WTC11 (cell line): ENCODE results near the gene PLPPR5. TPM values are rescaled to one million over a fixed set of nuclear protein-coding genes. Genes with fewer than 3 reads are reported as not detected.

Experiments
- ATAC-seq: fragments of 200-7000 bp; cut with Tn5 transposase; 2 replicates; pipeline ENCODE4 v1.10.0; 2021; ENCODE audit warnings: mild to moderate bottlenecking, moderate library complexity
- CTCF ChIA-PET: fragments of 300-600 bp; sonication (Branson Sonifier 250); formaldehyde crosslinking; loops from one replicate; lab custom pipeline; 2021; ENCODE audit warnings: antibody characterized with exemption; lab: Charles Lee
- POLR2A ChIA-PET: fragments of 350-600 bp; sonication (Branson Sonifier 250); formaldehyde crosslinking; loops from one replicate; lab custom pipeline; 2021; ENCODE audit warnings: antibody characterized with exemption; lab: Charles Lee
- DNase-seq: peaks from one replicate; pipeline ENCODE4 v3.0.0; 2021; ENCODE audit warnings: low spot score
- H3K27ac Mint-ChIP-seq: 2 replicates; pipeline ENCODE4 v1.8.0; 2021; ENCODE audit warnings: mixed read lengths
- H3K27me3 Mint-ChIP-seq: 2 replicates; pipeline ENCODE4 v1.8.0; 2021; ENCODE audit warnings: low read depth, mild to moderate bottlenecking, moderate library complexity, mixed read lengths
- H3K36me3 Mint-ChIP-seq: 2 replicates; pipeline ENCODE4 v1.8.0; 2021; ENCODE audit warnings: mixed read lengths
- H3K4me1 Mint-ChIP-seq: 2 replicates; pipeline ENCODE4 v1.8.0; 2022; ENCODE audit warnings: mixed read lengths
- H3K4me3 Mint-ChIP-seq: 2 replicates; pipeline ENCODE4 v1.8.0; 2021; ENCODE audit warnings: mild to moderate bottlenecking, moderate library complexity, mixed read lengths
- H3K9me3 Mint-ChIP-seq: 2 replicates; pipeline ENCODE4 v1.8.0; 2021; ENCODE audit warnings: mixed read lengths
- ATF1 ChIP-seq: sonication (generic); formaldehyde crosslinking; IDR thresholded peaks from 2 replicates; pipeline ENCODE4 v1.8.1; 2023; ENCODE audit warnings: mild to moderate bottlenecking, moderate library complexity, missing genetic modification reagents
- CREB1 ChIP-seq: sonication (generic); formaldehyde crosslinking; IDR thresholded peaks from 2 replicates; pipeline ENCODE4 v1.8.0; 2023; ENCODE audit warnings: mild to moderate bottlenecking, missing genetic modification reagents
- CREM ChIP-seq: sonication (generic); formaldehyde crosslinking; IDR thresholded peaks from 2 replicates; pipeline ENCODE4 v1.8.1; 2022; ENCODE audit warnings: mild to moderate bottlenecking, missing genetic modification reagents, moderate library complexity
- EMX1 ChIP-seq: fragments of 250-450 bp; sonication (Bioruptor Pico); IDR thresholded peaks from 2 replicates; pipeline ENCODE4 v1.8.0; 2021; ENCODE audit warnings: mild to moderate bottlenecking
- FOXP1 ChIP-seq: sonication (generic); formaldehyde crosslinking; IDR thresholded peaks from 2 replicates; pipeline ENCODE4 v1.8.0; 2022; ENCODE audit warnings: missing genetic modification reagents, mild to moderate bottlenecking, moderate library complexity, borderline replicate concordance
- GABPB1 ChIP-seq: sonication (generic); formaldehyde crosslinking; IDR thresholded peaks from 2 replicates; pipeline ENCODE4 v1.8.1; 2023; ENCODE audit warnings: mild to moderate bottlenecking, missing genetic modification reagents
- IRF2 ChIP-seq: sonication (generic); formaldehyde crosslinking; IDR thresholded peaks from 2 replicates; pipeline ENCODE4 v1.8.0; 2022; ENCODE audit warnings: low read depth, missing genetic modification reagents, borderline replicate concordance
- MAX ChIP-seq: sonication (generic); formaldehyde crosslinking; IDR thresholded peaks from 2 replicates; pipeline ENCODE4 v1.8.0; 2022; ENCODE audit warnings: mild to moderate bottlenecking, missing genetic modification reagents
- MLX ChIP-seq: sonication (generic); formaldehyde crosslinking; IDR thresholded peaks from 2 replicates; pipeline ENCODE4 v1.8.1; 2023; ENCODE audit warnings: mild to moderate bottlenecking, missing genetic modification reagents, moderate library complexity
- MXD4 ChIP-seq: fragments of 250-450 bp; sonication (Bioruptor Pico); IDR thresholded peaks from 2 replicates; pipeline ENCODE4 v1.8.0; 2021; ENCODE audit warnings: mild to moderate bottlenecking, moderate library complexity, borderline replicate concordance
- NFE2L1 ChIP-seq: sonication (generic); formaldehyde crosslinking; IDR thresholded peaks from 2 replicates; pipeline ENCODE4 v1.8.1; 2023; ENCODE audit warnings: missing genetic modification reagents
- NR1H2 ChIP-seq: sonication (generic); formaldehyde crosslinking; IDR thresholded peaks from 2 replicates; pipeline ENCODE4 v1.9.0; 2021; ENCODE audit warnings: mild to moderate bottlenecking, moderate library complexity, missing genetic modification reagents
- PREB ChIP-seq: sonication (generic); formaldehyde crosslinking; IDR thresholded peaks from 2 replicates; pipeline ENCODE4 v1.8.1; 2022; ENCODE audit warnings: mild to moderate bottlenecking, missing genetic modification reagents, moderate library complexity, borderline replicate concordance
- SOX15 ChIP-seq: fragments of 250-450 bp; sonication (Bioruptor Pico); IDR thresholded peaks from 2 replicates; pipeline ENCODE4 v1.9.0; 2021; ENCODE audit warnings: mild to moderate bottlenecking
- SP1 ChIP-seq: sonication (generic); formaldehyde crosslinking; conservative IDR thresholded peaks from 2 replicates; pipeline ENCODE4 v1.8.1; 2022; ENCODE audit warnings: missing genetic modification reagents
- USF2 ChIP-seq: sonication (generic); formaldehyde crosslinking; IDR thresholded peaks from 2 replicates; pipeline ENCODE4 v1.8.1; 2023; ENCODE audit warnings: mild to moderate bottlenecking, missing genetic modification reagents, moderate library complexity
- ZNF138 ChIP-seq: sonication (generic); formaldehyde crosslinking; conservative IDR thresholded peaks from 2 replicates; pipeline ENCODE4 v1.8.1; 2022; ENCODE audit warnings: mild to moderate bottlenecking, moderate library complexity, missing genetic modification reagents
- ZNF219 ChIP-seq: sonication (generic); formaldehyde crosslinking; IDR thresholded peaks from 2 replicates; pipeline ENCODE4 v1.8.0; 2023; ENCODE audit warnings: missing genetic modification reagents, mild to moderate bottlenecking, borderline replicate concordance
- total RNA-seq: library from RNA; stranded (reverse); gene quantifications from 3 replicates; pipeline ENCODE4 v1.2.3, GENCODE V29; 2021
- TF ChIP-seq, protein P1 (sequence below): sonication (generic); formaldehyde crosslinking; IDR thresholded peaks from 2 replicates; pipeline ENCODE4 v1.8.1; 2023; ENCODE audit warnings: mild to moderate bottlenecking, missing genetic modification reagents, borderline replicate concordance
- TF ChIP-seq, protein P2 (sequence below): sonication (generic); formaldehyde crosslinking; IDR thresholded peaks from 2 replicates; pipeline ENCODE4 v1.8.0; 2023; ENCODE audit warnings: missing genetic modification reagents
- TF ChIP-seq, protein P3 (sequence below): sonication (generic); formaldehyde crosslinking; conservative IDR thresholded peaks from 2 replicates; pipeline ENCODE4 v1.8.1; 2023; ENCODE audit warnings: mild to moderate bottlenecking, low read depth, missing genetic modification reagents, moderate library complexity
- TF ChIP-seq, protein P4 (sequence below): fragments of 250-450 bp; sonication (Bioruptor Pico); conservative IDR thresholded peaks from 2 replicates; pipeline ENCODE4 v1.9.0; 2021; ENCODE audit warnings: mild to moderate bottlenecking
- TF ChIP-seq, protein P5 (sequence below): sonication (generic); formaldehyde crosslinking; IDR thresholded peaks from 2 replicates; pipeline ENCODE4 v1.8.1; 2022; ENCODE audit warnings: mild to moderate bottlenecking, moderate library complexity, missing genetic modification reagents

The PLPPR5 gene
- total RNA-seq, 1 experiment from 2014 or later = 1.6 TPM

DNA sequence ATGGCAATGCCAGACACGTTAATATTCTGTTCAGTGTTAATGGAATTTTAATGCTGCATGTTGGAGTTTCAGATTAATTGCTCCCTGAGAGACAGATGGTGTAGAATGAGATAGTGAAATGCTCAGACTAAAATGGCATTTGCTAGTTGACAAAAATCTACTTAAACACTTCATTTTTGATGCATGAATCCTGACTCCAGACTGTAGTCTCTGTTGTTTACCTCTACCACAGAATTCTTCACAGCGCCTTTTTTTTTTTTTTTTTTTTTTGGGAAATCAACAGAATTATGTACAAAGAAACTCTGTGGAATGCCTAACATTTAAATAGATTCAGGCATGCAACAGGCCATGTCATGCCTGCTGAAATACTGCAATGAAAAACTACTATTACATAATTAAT is 111.3 kb downstream of the PLPPR5 start:
- no peak for TF ChIP-seq MLX
- TF ChIP-seq, protein P1, sequence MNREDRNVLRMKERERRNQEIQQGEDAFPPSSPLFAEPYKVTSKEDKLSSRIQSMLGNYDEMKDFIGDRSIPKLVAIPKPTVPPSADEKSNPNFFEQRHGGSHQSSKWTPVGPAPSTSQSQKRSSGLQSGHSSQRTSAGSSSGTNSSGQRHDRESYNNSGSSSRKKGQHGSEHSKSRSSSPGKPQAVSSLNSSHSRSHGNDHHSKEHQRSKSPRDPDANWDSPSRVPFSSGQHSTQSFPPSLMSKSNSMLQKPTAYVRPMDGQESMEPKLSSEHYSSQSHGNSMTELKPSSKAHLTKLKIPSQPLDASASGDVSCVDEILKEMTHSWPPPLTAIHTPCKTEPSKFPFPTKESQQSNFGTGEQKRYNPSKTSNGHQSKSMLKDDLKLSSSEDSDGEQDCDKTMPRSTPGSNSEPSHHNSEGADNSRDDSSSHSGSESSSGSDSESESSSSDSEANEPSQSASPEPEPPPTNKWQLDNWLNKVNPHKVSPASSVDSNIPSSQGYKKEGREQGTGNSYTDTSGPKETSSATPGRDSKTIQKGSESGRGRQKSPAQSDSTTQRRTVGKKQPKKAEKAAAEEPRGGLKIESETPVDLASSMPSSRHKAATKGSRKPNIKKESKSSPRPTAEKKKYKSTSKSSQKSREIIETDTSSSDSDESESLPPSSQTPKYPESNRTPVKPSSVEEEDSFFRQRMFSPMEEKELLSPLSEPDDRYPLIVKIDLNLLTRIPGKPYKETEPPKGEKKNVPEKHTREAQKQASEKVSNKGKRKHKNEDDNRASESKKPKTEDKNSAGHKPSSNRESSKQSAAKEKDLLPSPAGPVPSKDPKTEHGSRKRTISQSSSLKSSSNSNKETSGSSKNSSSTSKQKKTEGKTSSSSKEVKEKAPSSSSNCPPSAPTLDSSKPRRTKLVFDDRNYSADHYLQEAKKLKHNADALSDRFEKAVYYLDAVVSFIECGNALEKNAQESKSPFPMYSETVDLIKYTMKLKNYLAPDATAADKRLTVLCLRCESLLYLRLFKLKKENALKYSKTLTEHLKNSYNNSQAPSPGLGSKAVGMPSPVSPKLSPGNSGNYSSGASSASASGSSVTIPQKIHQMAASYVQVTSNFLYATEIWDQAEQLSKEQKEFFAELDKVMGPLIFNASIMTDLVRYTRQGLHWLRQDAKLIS (CRISPR knock-in tag) = no peak
- no peak for TF ChIP-seq IRF2
- TF ChIP-seq MXD4 = no peak
- no peak for TF ChIP-seq CREM (CRISPR knock-in tag)
- no peak for TF ChIP-seq EMX1 (CRISPR knock-in tag)
- TF ChIP-seq USF2 (CRISPR knock-in tag) = no peak
- no peak for TF ChIP-seq FOXP1
- TF ChIP-seq SOX15 (CRISPR knock-in tag) = no peak
- TF ChIP-seq, protein P2, sequence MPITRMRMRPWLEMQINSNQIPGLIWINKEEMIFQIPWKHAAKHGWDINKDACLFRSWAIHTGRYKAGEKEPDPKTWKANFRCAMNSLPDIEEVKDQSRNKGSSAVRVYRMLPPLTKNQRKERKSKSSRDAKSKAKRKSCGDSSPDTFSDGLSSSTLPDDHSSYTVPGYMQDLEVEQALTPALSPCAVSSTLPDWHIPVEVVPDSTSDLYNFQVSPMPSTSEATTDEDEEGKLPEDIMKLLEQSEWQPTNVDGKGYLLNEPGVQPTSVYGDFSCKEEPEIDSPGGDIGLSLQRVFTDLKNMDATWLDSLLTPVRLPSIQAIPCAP (CRISPR knock-in tag) = no peak
- TF ChIP-seq, protein P3, sequence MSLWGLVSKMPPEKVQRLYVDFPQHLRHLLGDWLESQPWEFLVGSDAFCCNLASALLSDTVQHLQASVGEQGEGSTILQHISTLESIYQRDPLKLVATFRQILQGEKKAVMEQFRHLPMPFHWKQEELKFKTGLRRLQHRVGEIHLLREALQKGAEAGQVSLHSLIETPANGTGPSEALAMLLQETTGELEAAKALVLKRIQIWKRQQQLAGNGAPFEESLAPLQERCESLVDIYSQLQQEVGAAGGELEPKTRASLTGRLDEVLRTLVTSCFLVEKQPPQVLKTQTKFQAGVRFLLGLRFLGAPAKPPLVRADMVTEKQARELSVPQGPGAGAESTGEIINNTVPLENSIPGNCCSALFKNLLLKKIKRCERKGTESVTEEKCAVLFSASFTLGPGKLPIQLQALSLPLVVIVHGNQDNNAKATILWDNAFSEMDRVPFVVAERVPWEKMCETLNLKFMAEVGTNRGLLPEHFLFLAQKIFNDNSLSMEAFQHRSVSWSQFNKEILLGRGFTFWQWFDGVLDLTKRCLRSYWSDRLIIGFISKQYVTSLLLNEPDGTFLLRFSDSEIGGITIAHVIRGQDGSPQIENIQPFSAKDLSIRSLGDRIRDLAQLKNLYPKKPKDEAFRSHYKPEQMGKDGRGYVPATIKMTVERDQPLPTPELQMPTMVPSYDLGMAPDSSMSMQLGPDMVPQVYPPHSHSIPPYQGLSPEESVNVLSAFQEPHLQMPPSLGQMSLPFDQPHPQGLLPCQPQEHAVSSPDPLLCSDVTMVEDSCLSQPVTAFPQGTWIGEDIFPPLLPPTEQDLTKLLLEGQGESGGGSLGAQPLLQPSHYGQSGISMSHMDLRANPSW (CRISPR knock-in tag) = no peak
- TF ChIP-seq, protein P4, sequence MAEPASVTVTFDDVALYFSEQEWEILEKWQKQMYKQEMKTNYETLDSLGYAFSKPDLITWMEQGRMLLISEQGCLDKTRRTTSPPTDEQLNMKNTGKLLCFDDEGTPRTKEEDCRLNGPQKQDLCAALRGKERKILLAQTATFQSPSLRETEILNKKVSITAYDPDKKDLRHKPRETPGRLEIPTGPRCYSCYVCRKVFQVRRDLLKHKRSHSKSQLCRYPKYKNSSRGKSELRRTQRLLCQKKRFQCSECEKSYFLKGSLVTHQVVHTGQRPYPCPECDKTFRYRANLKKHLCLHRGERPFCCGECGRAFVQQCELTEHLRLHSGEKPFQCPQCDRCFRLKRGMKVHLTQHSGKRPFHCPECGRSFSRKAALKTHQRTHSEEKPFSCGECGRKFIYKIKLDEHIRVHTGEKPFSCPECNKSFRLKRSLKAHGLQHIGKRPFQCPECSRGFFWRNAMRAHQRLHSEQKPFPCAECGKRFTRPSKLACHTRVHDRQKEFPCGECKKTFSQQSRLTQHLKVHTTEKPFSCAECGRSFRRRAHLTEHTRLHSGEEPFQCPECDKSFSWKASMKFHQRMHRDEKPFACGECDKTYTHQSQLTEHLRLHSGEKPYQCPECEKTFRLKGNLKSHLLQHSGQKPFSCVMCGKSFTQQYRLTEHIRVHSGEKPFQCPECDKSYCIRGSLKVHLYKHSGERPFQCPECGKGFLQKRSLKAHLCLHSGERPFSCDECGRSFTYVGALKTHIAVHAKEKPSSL (CRISPR knock-in tag) = no peak
- no peak for TF ChIP-seq NFE2L1 (CRISPR knock-in tag)
- no peak overlapping the region for H3K27ac Mint-ChIP-seq
- POLR2A ChIA-PET = no interaction called here
- no peaks in the 10 kb centered on the region for H3K4me1 Mint-ChIP-seq
- H3K36me3 Mint-ChIP-seq = 0 out of 2 replicates have a peak, but pooled peaks cover 3% of the 10 kb centered on the region
- DNase-seq (no peak), ATAC-seq (no peak)
- CTCF ChIA-PET = no interaction called here
- no peaks in the 10 kb centered on the region for H3K27me3 Mint-ChIP-seq
- peaks cover 13% of the 10 kb centered on the region for H3K9me3 Mint-ChIP-seq
- H3K4me3 Mint-ChIP-seq = no peak overlapping the region

DNA sequence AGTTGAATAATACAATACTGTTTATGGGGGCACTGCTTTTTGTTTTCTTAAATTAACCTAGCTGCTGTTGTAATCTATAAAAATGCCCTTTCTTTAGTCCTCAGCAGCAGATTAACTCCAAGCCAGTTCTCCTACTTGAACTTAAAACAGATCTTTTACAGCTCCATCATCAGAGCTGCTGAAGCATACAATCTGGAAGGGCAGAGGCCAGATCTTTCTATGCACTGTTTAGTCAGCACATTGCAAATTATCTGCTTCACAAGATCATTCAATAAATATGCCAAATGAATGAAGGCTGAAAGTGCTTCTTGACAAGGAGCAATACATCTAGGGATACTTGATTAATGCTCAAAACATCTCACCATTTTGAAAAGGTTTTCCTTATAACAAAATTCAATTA is 115.8 kb downstream of the PLPPR5 start:
- no peak for TF ChIP-seq ZNF219
- TF ChIP-seq, protein P5, sequence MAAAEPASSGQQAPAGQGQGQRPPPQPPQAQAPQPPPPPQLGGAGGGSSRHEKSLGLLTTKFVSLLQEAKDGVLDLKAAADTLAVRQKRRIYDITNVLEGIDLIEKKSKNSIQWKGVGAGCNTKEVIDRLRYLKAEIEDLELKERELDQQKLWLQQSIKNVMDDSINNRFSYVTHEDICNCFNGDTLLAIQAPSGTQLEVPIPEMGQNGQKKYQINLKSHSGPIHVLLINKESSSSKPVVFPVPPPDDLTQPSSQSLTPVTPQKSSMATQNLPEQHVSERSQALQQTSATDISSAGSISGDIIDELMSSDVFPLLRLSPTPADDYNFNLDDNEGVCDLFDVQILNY = no peak
- TF ChIP-seq GABPB1 (CRISPR knock-in tag) = no peak
- TF ChIP-seq MAX (CRISPR knock-in tag) = no peak
- TF ChIP-seq NR1H2 (CRISPR knock-in tag) = no peak
- no peak for TF ChIP-seq PREB (CRISPR knock-in tag)
- TF ChIP-seq SP1 (CRISPR knock-in tag) = no peak
- TF ChIP-seq ZNF138 = no peak
- no peak for TF ChIP-seq ATF1 (CRISPR knock-in tag)
- TF ChIP-seq CREB1 (CRISPR knock-in tag) = no peak
- POLR2A ChIA-PET = no interaction called here
- Mint-ChIP-seq H3K4me3 (no peak overlapping the region), H3K27ac (no peak overlapping the region), H3K27me3 (no peaks in the 10 kb centered on the region), H3K9me3 (no peaks in the 10 kb centered on the region), H3K36me3 (no peaks in the 10 kb centered on the region), H3K4me1 (no peaks in the 10 kb centered on the region)
- DNase-seq = no peak
- CTCF ChIA-PET = no interaction called here
- ATAC-seq = no peak
